Muscle of leg (tissue), 11 donors: ENCODE measurements around the gene CD9. TPM values are rescaled to one million over a fixed set of nuclear protein-coding genes. Genes with fewer than 3 reads are reported as not detected.
A peak's percentile ranks its signal among the peaks of the same experiment; 100 is the strongest.

Source experiments
- DNase-seq: peaks from one replicate; pipeline ENCODE4 v3.0.0; 2013
- H3K27ac ChIP-seq: one replicate; pipeline ENCODE4 v1.5.1; 2013; ENCODE audit warnings: mild to moderate bottlenecking, low read length, control low read depth
- H3K27me3 ChIP-seq: one replicate; pipeline ENCODE4 v1.6.1; 2013; ENCODE audit warnings: low read length; ENCODE audit not compliant: control insufficient read depth, insufficient read depth
- H3K36me3 ChIP-seq: one replicate; pipeline ENCODE4 v1.6.1; 2013; ENCODE audit warnings: low read length; ENCODE audit not compliant: control insufficient read depth, insufficient read depth
- H3K4me1 ChIP-seq: one replicate; pipeline ENCODE4 v1.6.1; 2013; ENCODE audit warnings: low read length; ENCODE audit not compliant: control insufficient read depth, insufficient read depth
- H3K4me3 ChIP-seq: one replicate; pipeline ENCODE4 v1.5.1; 2013; ENCODE audit warnings: low read length, control low read depth
- H3K9me3 ChIP-seq: replicated peaks from 2 replicates; pipeline ENCODE4 v1.6.1; 2013; ENCODE audit warnings: low read depth, low read length; ENCODE audit not compliant: control insufficient read depth
- WGBS: methylation state at CpG from one replicate; pipeline ENCODE4 v1.1.5; 2013; ENCODE audit warnings: missing lambda C conversion rate; ENCODE audit not compliant: insufficient coverage; 5-methylcytosine and 5-hydroxymethylcytosine counted together
- polyA plus RNA-seq, 8 donors: library from polyadenylated mRNA; unstranded; fragments of 120-200 nt; gene quantifications; one replicate each; pipeline versions ENCODE4 v1.2.1 to v1.2.3, GENCODE V29; 2013; ENCODE audit warnings: inconsistent platforms in 1 of 8, low replicate concordance in 1 of 8; ENCODE audit not compliant: insufficient read length in 8 of 8, insufficient read depth in 1 of 8
- total RNA-seq: library from RNA; stranded (reverse); fragments of 120-200 nt; gene quantifications from one replicate; pipeline ENCODE4 v1.2.4, GENCODE V29; 2013

The CD9 gene
- total and polyA plus RNA-seq, 9 donors, result 39.5 to 94.5 (median 60.7) TPM

DNA sequence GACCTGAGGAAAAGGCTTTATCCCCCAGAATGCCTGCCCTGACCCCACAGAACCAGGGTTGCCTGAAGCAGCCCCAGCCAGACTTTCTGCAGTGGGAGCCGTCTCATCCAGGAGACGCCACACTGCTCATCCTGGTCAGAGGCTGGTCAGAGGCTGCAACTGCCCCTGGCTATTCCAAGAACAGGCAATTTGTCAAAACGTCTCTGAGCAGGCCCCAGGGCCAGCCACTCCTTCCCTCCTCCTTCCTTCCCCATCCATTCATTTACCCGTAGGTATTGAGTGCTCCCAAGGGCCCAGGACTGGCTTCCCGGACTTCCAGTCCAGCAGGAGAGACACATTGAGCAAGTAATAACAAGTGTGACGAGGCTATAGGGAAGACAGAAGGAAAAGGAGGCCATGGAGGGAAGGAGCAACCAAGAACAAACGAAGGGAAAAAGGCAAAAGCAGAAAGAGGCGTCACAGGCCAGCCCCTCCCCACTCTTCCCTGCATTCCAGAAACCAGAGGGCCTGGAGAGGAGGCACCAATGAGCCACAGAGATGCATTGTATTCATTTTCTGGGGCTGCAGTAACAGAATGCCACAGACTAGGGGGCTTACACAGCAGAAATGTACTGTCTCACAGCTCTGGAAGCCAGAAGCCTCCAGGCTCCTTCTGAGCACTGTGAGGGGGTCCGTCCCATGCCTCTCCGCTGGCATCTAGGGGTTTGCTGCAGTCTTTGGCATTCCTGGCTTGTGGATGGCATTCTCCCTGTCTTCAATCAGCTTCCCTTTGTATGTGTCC is 21.0 kb upstream of the CD9 start:
- Histone ChIP-seq H3K4me3 (no peak overlapping the region), H3K27ac (peak overlapping the region; percentile 45), H3K27me3 (no peaks in the 10 kb centered on the region), H3K4me1 (peaks cover 45% of the 10 kb centered on the region), H3K36me3 (no peaks in the 10 kb centered on the region), H3K9me3 (peaks cover 2% of the 10 kb centered on the region)
- 49% methylated on average over 7 of the region's 10 CpGs for WGBS
- DNase-seq, result no peak

DNA sequence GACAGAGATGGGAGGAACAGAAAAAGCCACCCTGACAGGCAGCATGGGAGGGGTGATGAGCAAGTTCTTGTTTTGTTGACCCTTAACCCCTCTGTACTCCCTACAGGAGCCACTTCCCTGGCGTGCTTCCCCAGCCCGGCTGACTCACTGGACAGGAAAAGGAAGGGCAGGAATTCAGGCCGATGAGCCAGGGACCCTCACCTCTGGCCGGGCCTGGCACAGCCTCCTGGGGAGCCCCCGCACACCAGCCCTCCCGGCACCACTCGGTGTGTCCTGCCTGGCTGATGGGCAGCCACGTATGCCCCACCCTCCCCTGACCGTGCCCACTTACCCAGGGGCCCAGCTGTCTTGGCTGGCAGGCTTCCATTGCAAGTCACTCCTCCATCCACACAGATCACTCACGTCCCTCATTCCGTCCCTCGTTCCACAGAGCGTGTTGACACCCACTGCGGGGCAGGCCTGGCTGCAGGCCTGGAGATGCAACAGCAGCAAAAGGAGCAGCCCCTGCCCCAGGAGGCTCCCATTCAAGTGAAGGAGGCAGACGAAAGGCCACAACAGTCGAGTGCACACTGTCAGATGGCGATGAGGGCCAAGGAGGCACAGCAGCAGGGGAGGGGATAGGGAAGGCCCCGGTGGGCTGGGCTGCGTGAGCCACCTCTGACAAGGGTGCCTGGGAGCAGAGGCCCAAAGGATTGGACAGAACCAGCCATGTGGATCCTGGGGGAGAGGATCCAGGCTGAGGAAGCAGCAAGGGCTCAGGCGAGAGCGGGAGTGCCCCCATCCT is 19.7 kb upstream of the CD9 start:
- peak overlapping the region; percentile 75 for H3K27ac ChIP-seq
- H3K4me3 ChIP-seq, result no peak overlapping the region
- no peaks in the 10 kb centered on the region for H3K36me3 ChIP-seq
- H3K4me1 ChIP-seq, result peaks cover 45% of the 10 kb centered on the region
- H3K27me3 ChIP-seq, result no peaks in the 10 kb centered on the region
- DNase-seq, result peak; percentile 71
- H3K9me3 ChIP-seq, result peaks cover 4% of the 10 kb centered on the region
- 51% methylated on average over 19 of the region's 21 CpGs for WGBS

DNA sequence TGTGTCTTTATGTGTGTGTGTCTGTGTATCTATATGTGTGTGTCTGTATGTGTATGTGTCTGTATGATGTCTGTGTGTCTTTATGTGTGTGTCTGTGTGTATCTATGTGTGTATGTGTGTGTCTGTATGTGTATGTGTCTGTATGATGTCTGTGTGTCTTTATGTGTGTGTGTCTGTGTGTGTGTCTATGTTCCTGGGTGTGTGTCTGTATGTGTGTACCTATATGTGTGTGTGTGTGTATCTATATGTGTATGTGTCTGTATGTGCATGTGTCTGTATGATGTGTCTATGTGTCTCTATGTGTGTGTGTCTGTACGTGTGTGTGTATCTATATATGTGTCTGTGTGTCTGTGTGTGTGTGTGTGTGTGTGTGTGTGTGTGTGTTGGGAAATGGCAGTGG is 19.0 kb upstream of the CD9 start:
- H3K4me1 ChIP-seq, result peaks cover 45% of the 10 kb centered on the region

DNA sequence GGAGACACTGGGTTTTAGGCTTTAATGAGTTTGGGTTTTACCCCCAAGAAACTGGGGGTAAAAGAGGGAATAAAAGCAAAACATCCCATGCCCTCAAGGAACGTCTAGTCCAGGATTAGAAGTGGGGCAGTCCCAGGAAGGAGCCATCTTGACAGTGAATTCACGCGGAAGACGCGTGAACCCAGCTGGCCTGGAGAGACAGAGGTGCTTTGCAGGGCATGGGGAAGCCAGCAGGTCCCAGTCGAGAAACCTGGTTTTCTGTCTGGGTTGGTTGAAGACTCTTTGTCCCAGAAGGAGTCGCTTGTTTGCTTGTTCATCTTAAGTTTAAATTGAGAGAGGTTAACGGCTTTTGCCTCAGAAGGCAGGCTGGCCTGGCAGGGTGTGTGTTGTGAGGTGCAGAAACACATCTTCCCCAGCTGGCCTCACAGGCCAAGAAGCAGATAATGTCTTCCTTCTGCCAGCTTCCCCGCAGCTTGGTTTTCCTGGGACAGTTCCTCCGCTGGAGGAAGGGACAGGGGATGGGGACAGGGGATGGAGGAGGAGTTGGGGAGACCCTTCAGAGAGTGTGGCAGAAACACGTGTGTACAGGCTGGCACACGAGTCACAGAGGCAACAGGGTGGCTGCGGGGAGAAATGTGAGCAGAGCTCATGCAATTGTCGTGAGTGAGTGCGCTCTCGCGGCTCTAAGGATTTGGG is 18.5 kb upstream of the CD9 start:
- WGBS, result 44% methylated on average over 15 of the region's 17 CpGs
- Histone ChIP-seq H3K27me3 (no peaks in the 10 kb centered on the region), H3K4me3 (no peak overlapping the region), H3K36me3 (no peaks in the 10 kb centered on the region), H3K9me3 (peaks cover 4% of the 10 kb centered on the region), H3K27ac (peak overlapping the region; percentile 78), H3K4me1 (peaks cover 45% of the 10 kb centered on the region)
- DNase-seq, result peak; percentile 50

More for the DNA sequence above, 19.0 kb upstream of the CD9 start:
- Histone ChIP-seq H3K27ac (peak overlapping the region; percentile 50), H3K36me3 (no peaks in the 10 kb centered on the region), H3K9me3 (peaks cover 4% of the 10 kb centered on the region), H3K4me3 (no peak overlapping the region), H3K27me3 (no peaks in the 10 kb centered on the region)
- 93% methylated on average over 1 of the region's 1 CpG for WGBS
- DNase-seq, result no peak

DNA sequence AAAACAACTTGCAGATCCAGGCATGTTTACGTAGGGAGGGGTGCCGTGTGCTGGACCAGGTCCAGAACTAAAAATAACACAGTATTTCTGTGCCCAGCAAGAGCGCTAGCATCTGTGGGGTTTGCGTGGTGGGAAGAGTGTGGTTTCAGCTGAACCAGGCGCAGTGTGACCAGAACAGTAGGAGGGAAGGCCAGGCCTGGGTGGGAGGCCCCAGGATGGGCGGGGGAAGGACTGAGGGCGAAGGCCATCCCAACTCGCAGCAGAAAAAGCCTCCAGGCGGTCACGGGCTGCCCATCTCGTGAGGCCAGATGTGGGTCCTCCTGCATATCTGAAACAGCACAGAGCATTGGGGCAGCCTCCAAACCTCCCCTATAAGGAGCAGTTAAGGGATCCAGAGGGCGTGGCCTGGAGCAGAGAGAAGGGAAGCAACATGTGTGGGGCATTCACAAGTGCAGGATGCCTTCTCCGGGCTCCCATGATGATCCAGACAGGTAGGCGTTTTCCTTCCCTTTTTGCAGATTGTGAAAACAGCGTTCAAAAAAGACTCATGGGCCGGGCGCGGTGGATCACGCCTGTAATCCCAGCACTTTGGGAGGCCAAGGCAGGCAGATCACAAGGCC is 17.8 kb upstream of the CD9 start:
- peak overlapping the region; percentile 78 for H3K27ac ChIP-seq
- H3K4me1 ChIP-seq, result peaks cover 45% of the 10 kb centered on the region
- H3K9me3 ChIP-seq, result peaks cover 4% of the 10 kb centered on the region
- peak; percentile 81 for DNase-seq
- H3K27me3 ChIP-seq, result no peaks in the 10 kb centered on the region
- H3K4me3 ChIP-seq, result no peak overlapping the region
- 30% methylated on average over 12 of the region's 19 CpGs for WGBS
- no peaks in the 10 kb centered on the region for H3K36me3 ChIP-seq

DNA sequence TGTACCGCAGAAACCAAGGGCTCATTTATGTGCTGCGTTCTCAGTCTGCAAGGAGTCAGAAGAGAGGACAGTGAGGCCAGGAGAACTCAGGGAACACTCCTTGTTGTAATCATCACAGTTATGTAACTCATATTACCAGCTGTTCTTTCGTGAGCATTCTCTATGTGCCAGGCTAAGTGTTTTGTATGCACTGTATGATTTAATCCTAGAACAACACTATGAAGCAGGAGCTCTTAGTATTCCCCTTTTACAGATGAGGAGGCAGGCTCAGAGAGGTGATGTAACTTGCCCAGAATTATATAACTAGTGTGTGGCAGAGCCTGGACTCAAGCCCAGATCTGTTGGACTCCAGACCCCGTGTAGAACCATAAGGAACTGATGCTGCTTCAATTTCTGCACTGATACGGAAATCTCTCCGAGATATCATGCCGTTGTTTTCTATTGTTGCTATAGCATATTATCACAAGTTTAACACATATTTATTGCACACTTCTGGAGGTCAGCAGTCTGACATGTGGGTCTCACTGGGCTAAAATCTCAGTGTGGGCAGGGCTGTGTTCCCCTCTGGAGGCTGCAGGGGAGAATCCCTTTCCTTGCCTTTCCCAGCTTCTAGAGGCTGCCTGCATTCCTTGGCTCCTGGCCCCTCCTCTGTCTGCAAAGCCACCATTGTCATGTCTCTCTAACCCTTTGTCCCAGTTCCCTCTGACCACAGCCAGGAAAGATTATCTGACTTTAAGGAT is 16.3 kb upstream of the CD9 start:
- peaks cover 43% of the 10 kb centered on the region for H3K4me1 ChIP-seq
- no peak for DNase-seq
- peaks cover 3% of the 10 kb centered on the region for H3K27me3 ChIP-seq
- 87% methylated on average over 6 of the region's 7 CpGs for WGBS
- no peak overlapping the region for H3K4me3 ChIP-seq
- no peak overlapping the region for H3K27ac ChIP-seq
- H3K36me3 ChIP-seq, result no peaks in the 10 kb centered on the region
- peaks cover 4% of the 10 kb centered on the region for H3K9me3 ChIP-seq

DNA sequence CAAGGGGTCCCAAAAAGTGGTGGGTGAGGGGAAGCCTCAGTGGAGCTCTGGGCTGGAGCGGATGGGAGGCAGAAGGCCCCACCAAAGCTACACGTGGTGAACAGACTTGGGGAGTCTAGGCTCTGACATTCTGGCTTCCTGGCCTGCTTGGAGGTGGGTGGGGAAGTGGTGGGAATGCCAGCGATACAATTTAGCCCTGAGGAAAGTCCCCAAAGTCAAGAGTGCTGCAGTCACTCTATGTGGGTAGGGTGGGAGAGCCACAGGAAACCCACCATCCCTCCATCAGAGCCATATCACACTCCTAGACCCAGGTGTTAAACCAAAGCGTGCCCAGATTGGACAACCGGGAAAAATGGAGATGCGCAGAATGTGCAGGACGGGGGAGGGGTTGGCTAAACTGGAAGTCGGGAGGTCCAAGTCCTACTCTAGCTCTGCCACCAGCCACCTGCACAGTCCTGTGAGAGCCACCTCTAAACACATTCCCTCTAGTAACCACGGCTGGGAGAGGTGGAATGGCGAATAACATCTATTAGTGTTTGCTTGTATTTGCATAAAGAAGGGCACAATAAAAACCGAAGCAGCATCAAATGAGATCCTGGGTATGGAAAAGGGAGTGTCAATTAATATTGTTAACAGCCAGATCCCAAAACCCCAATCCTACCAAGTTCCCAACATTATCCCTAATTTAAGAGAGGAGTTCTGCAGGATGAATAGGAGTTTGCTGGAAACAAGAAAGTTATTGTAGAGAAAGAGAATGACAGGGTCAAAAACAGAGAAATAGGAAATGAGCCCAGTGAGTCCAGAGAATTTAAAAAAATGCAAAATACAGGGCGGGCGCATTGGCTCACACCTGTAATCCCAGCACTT is 14.0 kb upstream of the CD9 start:
- peaks cover 9% of the 10 kb centered on the region for H3K27me3 ChIP-seq
- H3K4me3 ChIP-seq, result no peak overlapping the region
- peaks cover 4% of the 10 kb centered on the region for H3K9me3 ChIP-seq
- H3K36me3 ChIP-seq, result no peaks in the 10 kb centered on the region
- no peak overlapping the region for H3K27ac ChIP-seq
- no peak for DNase-seq
- 72% methylated on average over 4 of the region's 13 CpGs for WGBS
- H3K4me1 ChIP-seq, result peaks cover 24% of the 10 kb centered on the region

DNA sequence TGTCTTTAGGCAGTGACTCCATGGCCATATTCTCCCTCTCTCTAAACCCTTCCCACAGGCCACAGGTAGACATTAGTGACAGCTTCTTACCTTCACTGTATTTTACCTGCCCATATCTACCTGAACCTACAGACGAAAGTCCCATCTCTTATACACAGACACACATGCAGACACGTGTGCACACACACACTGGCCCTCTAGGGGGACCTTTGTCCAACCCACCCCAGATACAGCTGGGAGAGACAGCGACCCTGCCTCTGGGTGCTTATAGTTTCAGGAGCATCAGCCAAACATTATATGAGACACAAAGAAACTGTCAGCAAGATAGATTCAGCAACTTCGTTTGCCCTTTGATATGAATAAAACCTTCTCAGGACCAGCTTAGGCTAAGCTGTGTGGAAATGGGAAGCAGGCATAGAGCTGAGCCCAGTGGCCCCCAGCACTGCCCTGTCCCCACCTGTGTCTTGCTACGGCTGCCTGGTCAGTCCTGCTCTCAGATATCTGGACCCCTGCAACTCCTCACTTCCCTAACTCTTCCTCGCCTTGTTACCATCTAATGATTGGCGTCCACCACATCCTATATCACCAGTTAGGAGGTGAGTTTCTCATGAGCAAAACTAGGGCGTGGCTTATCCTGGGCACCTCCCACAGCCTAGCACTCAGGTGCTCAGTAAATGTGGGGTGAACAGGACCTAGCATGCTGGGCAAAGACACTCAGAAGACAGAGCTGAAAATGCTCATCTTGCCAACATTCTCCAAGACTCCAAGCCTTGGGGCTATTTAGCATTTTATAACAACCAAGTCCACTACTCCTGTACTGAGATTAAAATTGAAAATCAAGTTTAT is 12.0 kb upstream of the CD9 start:
- Histone ChIP-seq H3K27ac (no peak overlapping the region), H3K9me3 (peaks cover 4% of the 10 kb centered on the region), H3K27me3 (peaks cover 13% of the 10 kb centered on the region), H3K4me3 (no peak overlapping the region), H3K36me3 (no peaks in the 10 kb centered on the region), H3K4me1 (peaks cover 4% of the 10 kb centered on the region)
- DNase-seq, result no peak
- 62% methylated on average over 3 of the region's 8 CpGs for WGBS
